Endothelial cell of umbilical vein (primary cell): ENCODE measurements around the gene LRRTM4. TPM values are rescaled to one million over a fixed set of nuclear protein-coding genes. Genes with fewer than 3 reads are reported as not detected.

ENCODE experiments used
- BruUV-seq: library from RNA; stranded (reverse); fragments of 400-500 nt; replicated peaks from 2 replicates; lab custom pipeline; 2021; lab: Mats Ljungman, UMichigan
- CTCF ChIA-PET: fragments of 300-600, 350-600 bp; sonication (Branson Sonifier 250); formaldehyde crosslinking; loops from one replicate; lab custom pipeline; 2021; ENCODE audit warnings: antibody characterized with exemption, inconsistent platforms; lab: Charles Lee
- POLR2A ChIA-PET: fragments of 300-600, 350-600 bp; sonication (Branson Sonifier 250); formaldehyde crosslinking; loops from one replicate; lab custom pipeline; 2021; ENCODE audit warnings: antibody characterized with exemption, inconsistent platforms; lab: Charles Lee
- DNase-seq: peaks from one replicate; pipeline ENCODE4 v3.0.0-alpha.2; 2011; ENCODE audit warnings: low read depth, low spot score
- FAIRE-seq: peaks from 2 replicates; lab custom pipeline; 2011; peaks lifted over from hg19 to GRCh38; lab: Jason Lieb, UNC
- H2AFZ ChIP-seq: 2 replicates; pipeline ENCODE4 v1.6.0; 2012; ENCODE audit warnings: low read depth, low read length, control low read depth, inconsistent platforms
- H3K27ac ChIP-seq: 2 replicates; pipeline ENCODE4 v1.5.1; 2011; ENCODE audit warnings: low read depth, mild to moderate bottlenecking, control low read depth, low read length, moderate library complexity; ENCODE audit not compliant: insufficient read depth
- H3K27me3 ChIP-seq, 2 experiments: 2 replicates each; pipeline versions ENCODE4 v1.6.0 to v1.6.1; 2011; ENCODE audit warnings: low read length in 2 of 2, mixed read lengths in 1 of 2; ENCODE audit not compliant: control insufficient read depth in 2 of 2, insufficient read depth in 2 of 2
- H3K36me3 ChIP-seq, 2 experiments: 2 replicates in 1 of 2; 3 replicates in 1 of 2; pipeline ENCODE4 v1.5.1; 2011; ENCODE audit warnings: low read length in 2 of 2, mild to moderate bottlenecking in 1 of 2, moderate library complexity in 1 of 2; ENCODE audit not compliant: control insufficient read depth in 2 of 2, insufficient read depth in 2 of 2; ENCODE audit errors: extremely low read depth in 1 of 2
- H3K4me1 ChIP-seq: 3 replicates; pipeline ENCODE4 v1.5.1; 2011; ENCODE audit warnings: mild to moderate bottlenecking, low read length; ENCODE audit not compliant: control insufficient read depth, insufficient read depth; ENCODE audit errors: extremely low read depth
- H3K4me2 ChIP-seq: 2 replicates; pipeline ENCODE4 v1.6.1; 2011; ENCODE audit warnings: low read length, control low read depth, mixed read lengths; ENCODE audit not compliant: insufficient read depth
- H3K4me3 ChIP-seq, 3 experiments: fragments of 200-600 bp in 1 of 3; sonication (generic), shearing (Covaris generic) in 1 of 3; replicated peaks in 1 of 3; 2 replicates each; pipeline ENCODE4 v1.5.1; 2011 to 2016; ENCODE audit warnings: control low read depth in 3 of 3, low read length in 3 of 3, mild to moderate bottlenecking in 2 of 3, inconsistent platforms in 1 of 3, low read depth in 1 of 3, moderate library complexity in 1 of 3; ENCODE audit not compliant: insufficient read depth in 1 of 3
- H3K79me2 ChIP-seq: 2 replicates; pipeline ENCODE4 v1.6.0; 2012; ENCODE audit warnings: low read length, inconsistent platforms; ENCODE audit not compliant: control insufficient read depth, insufficient read depth
- H3K9ac ChIP-seq: replicated peaks from 2 replicates; pipeline ENCODE3; 2011; ENCODE audit warnings: low read length, control low read depth; ENCODE audit not compliant: insufficient read depth; ENCODE audit errors: extremely low read depth
- H3K9me1 ChIP-seq: replicated peaks from 3 replicates; pipeline ENCODE4 v1.6.0; 2011; ENCODE audit warnings: mild to moderate bottlenecking, low read length; ENCODE audit not compliant: control insufficient read depth, insufficient read depth; ENCODE audit errors: extremely low read depth
- H3K9me3 ChIP-seq: replicated peaks from 2 replicates; pipeline ENCODE4 v1.5.1; 2012; ENCODE audit warnings: low read length, inconsistent platforms; ENCODE audit not compliant: control insufficient read depth, insufficient read depth
- H4K20me1 ChIP-seq: replicated peaks from 2 replicates; pipeline ENCODE3; 2011; ENCODE audit warnings: mild to moderate bottlenecking, low read length; ENCODE audit not compliant: control insufficient read depth, insufficient read depth; ENCODE audit errors: extremely low read depth
- EZH2 ChIP-seq: IDR thresholded peaks from 2 replicates; pipeline ENCODE4 v1.6.1; 2012; ENCODE audit warnings: borderline replicate concordance, low read depth, mild to moderate bottlenecking, moderate library complexity, low read length, inconsistent platforms; ENCODE audit not compliant: severe bottlenecking
- FOS ChIP-seq: IDR thresholded peaks from 2 replicates; pipeline ENCODE4 v1.6.1; 2011; ENCODE audit warnings: mild to moderate bottlenecking, low read length, moderate library complexity, borderline replicate concordance; ENCODE audit not compliant: insufficient read depth
- GATA2 ChIP-seq: IDR thresholded peaks from 2 replicates; pipeline ENCODE4 v1.7.0; 2011; ENCODE audit warnings: low read depth, mild to moderate bottlenecking, moderate library complexity, mixed read lengths, low read length; ENCODE audit not compliant: insufficient read length, insufficient read depth
- JUN ChIP-seq: IDR thresholded peaks from 2 replicates; pipeline ENCODE4 v1.6.1; 2011; ENCODE audit warnings: borderline replicate concordance, low read depth; ENCODE audit not compliant: insufficient read length, insufficient read depth
- MYC ChIP-seq: IDR thresholded peaks from one replicate; pipeline ENCODE4 v1.6.1; 2011; ENCODE audit warnings: mild to moderate bottlenecking, low read depth, low read length
- POLR2A ChIP-seq: IDR thresholded peaks from 2 replicates; pipeline ENCODE4 v1.6.1; 2012; ENCODE audit warnings: low read depth, mild to moderate bottlenecking, control low read depth, low read length
- POLR2AphosphoS5 ChIP-seq: IDR thresholded peaks from 2 replicates; pipeline ENCODE4 v1.6.1; 2012; ENCODE audit warnings: low read depth, mild to moderate bottlenecking, control low read depth, low read length, moderate library complexity; ENCODE audit not compliant: insufficient read depth
- dilution Hi-C: fragments of 300-500 bp; cut with MboI; formaldehyde crosslinking; loops from one replicate; pipeline ENCODE4 v1.15.0; 2019; ENCODE audit warnings: low sequenced_read_pairs; ENCODE audit not compliant: extremely low pct_ligation_motif_present
- intact Hi-C: fragments of 100-400 bp; cut with micrococcal nuclease; formaldehyde crosslinking; loops from one replicate; pipeline ENCODE4 v1.10.0; 2022
- polyA plus RNA-seq, 4 experiments: library from polyadenylated mRNA; depleted of rRNA in 3 of 4; stranded (reverse) in 3 of 4; unstranded in 1 of 4; fragments of >200 nt; gene quantifications; 2 replicates each; pipeline versions ENCODE4 v1.2.1 to v1.2.3, GENCODE V29; 2011 to 2012; ENCODE audit warnings: missing spikeins in 1 of 4
- total RNA-seq: library from RNA; stranded (reverse); gene quantifications from 2 replicates; pipeline ENCODE4 v1.2.3, GENCODE V29; 2021
- TF ChIP-seq, protein P1 (sequence below), 2 donors: IDR thresholded peaks; 1 replicate in 1 of 2; 2 replicates in 1 of 2; pipeline ENCODE4 v1.5.1; 2011; ENCODE audit warnings: low read length in 2 of 2, mild to moderate bottlenecking in 2 of 2, moderate library complexity in 2 of 2, control low read depth in 1 of 2, inconsistent platforms in 1 of 2, low read depth in 1 of 2; ENCODE audit not compliant: insufficient read depth in 1 of 2; ENCODE audit errors: extremely low read depth in 1 of 2
- TF ChIP-seq, protein P2 (sequence below): IDR thresholded peaks from 2 replicates; pipeline ENCODE4 v1.6.1; 2011; ENCODE audit not compliant: insufficient read depth, insufficient read length

Gene LRRTM4
- total and polyA plus RNA-seq, 2 donors (not counting 3 experiments of a cell fraction or from before 2014, with no cell fraction given), result not detected

GRCh38 chr2:77007686-77008085 lies 514.5 kb downstream of the LRRTM4 start:
- FAIRE-seq, result peak; percentile 66

GRCh38 chr2:77005522-77005921 lies 516.7 kb downstream of the LRRTM4 start:
- Histone ChIP-seq H3K4me3 (no peak overlapping the region), H3K79me2 (no peaks in the 10 kb centered on the region), H4K20me1 (no peaks in the 10 kb centered on the region), H3K9me3 (no peaks in the 10 kb centered on the region), H3K4me2 (no peak overlapping the region), H2AFZ (no peak overlapping the region), H3K4me1 (peaks cover 20% of the 10 kb centered on the region), H3K27ac (no peak overlapping the region), H3K27me3 (no peaks in the 10 kb centered on the region), H3K36me3 (no peaks in the 10 kb centered on the region), H3K9me1 (no peaks in the 10 kb centered on the region), H3K9ac (no peak overlapping the region)
- BruUV-seq, result no TSS peak
- DNase-seq, result no peak
- dilution Hi-C loops, result no loop called here
- no peak for FAIRE-seq
- intact Hi-C loops, result no loop called here
- ChIA-PET CTCF (interaction anchor here (1.8 kb wide), 1 partner anchor 12 kb away, joined by 4 read pairs; no protein-coding TSS in a partner anchor), POLR2A (no interaction called here)
- no peak for TF ChIP-seq JUN
- no peak for TF ChIP-seq EZH2
- TF ChIP-seq, protein P1, sequence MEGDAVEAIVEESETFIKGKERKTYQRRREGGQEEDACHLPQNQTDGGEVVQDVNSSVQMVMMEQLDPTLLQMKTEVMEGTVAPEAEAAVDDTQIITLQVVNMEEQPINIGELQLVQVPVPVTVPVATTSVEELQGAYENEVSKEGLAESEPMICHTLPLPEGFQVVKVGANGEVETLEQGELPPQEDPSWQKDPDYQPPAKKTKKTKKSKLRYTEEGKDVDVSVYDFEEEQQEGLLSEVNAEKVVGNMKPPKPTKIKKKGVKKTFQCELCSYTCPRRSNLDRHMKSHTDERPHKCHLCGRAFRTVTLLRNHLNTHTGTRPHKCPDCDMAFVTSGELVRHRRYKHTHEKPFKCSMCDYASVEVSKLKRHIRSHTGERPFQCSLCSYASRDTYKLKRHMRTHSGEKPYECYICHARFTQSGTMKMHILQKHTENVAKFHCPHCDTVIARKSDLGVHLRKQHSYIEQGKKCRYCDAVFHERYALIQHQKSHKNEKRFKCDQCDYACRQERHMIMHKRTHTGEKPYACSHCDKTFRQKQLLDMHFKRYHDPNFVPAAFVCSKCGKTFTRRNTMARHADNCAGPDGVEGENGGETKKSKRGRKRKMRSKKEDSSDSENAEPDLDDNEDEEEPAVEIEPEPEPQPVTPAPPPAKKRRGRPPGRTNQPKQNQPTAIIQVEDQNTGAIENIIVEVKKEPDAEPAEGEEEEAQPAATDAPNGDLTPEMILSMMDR (IDR thresholded peaks at IDR 0.05; ENCODE audit: extremely low read depth in 1 of 2, insufficient read depth in 1 of 2, low read depth in 1 of 2, low read length in 2 of 2), result no peak
- no peak for TF ChIP-seq POLR2AphosphoS5
- no peak for TF ChIP-seq FOS
- no peak for TF ChIP-seq POLR2A
- TF ChIP-seq GATA2, result no peak
- no peak for TF ChIP-seq MYC
- TF ChIP-seq, protein P2, sequence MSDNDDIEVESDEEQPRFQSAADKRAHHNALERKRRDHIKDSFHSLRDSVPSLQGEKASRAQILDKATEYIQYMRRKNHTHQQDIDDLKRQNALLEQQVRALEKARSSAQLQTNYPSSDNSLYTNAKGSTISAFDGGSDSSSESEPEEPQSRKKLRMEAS, result no peak

More at GRCh38 chr2:77007686-77008085, 514.5 kb downstream of the LRRTM4 start:
- Histone ChIP-seq H3K79me2 (no peaks in the 10 kb centered on the region), H3K9ac (no peak overlapping the region), H3K27me3 (no peaks in the 10 kb centered on the region), H3K36me3 (no peaks in the 10 kb centered on the region), H3K9me3 (no peaks in the 10 kb centered on the region), H4K20me1 (no peaks in the 10 kb centered on the region), H3K9me1 (no peaks in the 10 kb centered on the region), H3K4me2 (peak overlapping the region; percentile 36), H2AFZ (no peak overlapping the region), H3K4me3 (no peak overlapping the region), H3K4me1 (peaks cover 20% of the 10 kb centered on the region), H3K27ac (no peak overlapping the region)
- intact Hi-C loops (loop anchor here (1.0 kb wide), 1 partner anchor 22 kb away; no protein-coding TSS in a partner anchor), dilution Hi-C loops (no loop called here)
- POLR2A ChIA-PET, result no interaction called here
- TF ChIP-seq GATA2 (peak; percentile 46), FOS (peak; percentile 39), MYC (no peak), EZH2 (no peak)
- CTCF ChIA-PET, result interaction anchor here (2.9 kb wide), 1 partner anchor 54 kb away, joined by 9 read pairs; no protein-coding TSS in a partner anchor
- DNase-seq, result peak; percentile 44
- BruUV-seq, result no TSS peak
